GM12892 (cell line): ENCODE results near the gene TEKT5. TPM values are rescaled to one million over a fixed set of nuclear protein-coding genes. Genes with fewer than 3 reads are reported as not detected.
"Not testable (repeated sequence)": the region's sequence is repeated elsewhere in the genome, so short reads cannot be mapped to it uniquely, and the experiment has no call there.

Source experiments
- DNase-seq: peaks from one replicate; pipeline ENCODE4 v3.0.0; 2011; ENCODE audit not compliant: insufficient read length
- FAIRE-seq: peaks from 2 replicates; lab custom pipeline; 2011; peaks lifted over from hg19 to GRCh38; lab: Jason Lieb, UNC
- POLR2A ChIP-seq: IDR thresholded peaks from 2 replicates; pipeline ENCODE4 v1.6.1; 2011; ENCODE audit warnings: low read depth, low read length, control low read depth
- POLR2AphosphoS5 ChIP-seq: IDR thresholded peaks from 2 replicates; pipeline ENCODE4 v1.6.1; 2011; ENCODE audit warnings: low read depth, low read length, control low read depth
- TAF1 ChIP-seq: IDR thresholded peaks from 2 replicates; pipeline ENCODE4 v1.6.1; 2011; ENCODE audit warnings: low read depth, mild to moderate bottlenecking, control low read depth, low read length, borderline replicate concordance
- polyA plus RNA-seq: library from polyadenylated mRNA; unstranded; fragments of >200 nt; gene quantifications from one replicate; pipeline ENCODE4 v1.2.1, GENCODE V29; 2012; ENCODE audit warnings: missing spikeins, inconsistent platforms; ENCODE audit not compliant: missing spikeins

Gene TEKT5
- polyA plus RNA-seq = 1.6 TPM

GRCh38 chr16:10694830-10695229 is at the start of gene TEKT5:
Gene TEKT5, minus strand, starts transcription at chr16:10694930. Its CDS starts 57 bp downstream, at chr16:10694873.
- TF ChIP-seq POLR2AphosphoS5 (no peak), TAF1 (no peak), POLR2A (no peak)
- FAIRE-seq = no peak

GRCh38 chr16:10743610-10744369 is 49.1 kb upstream of the TEKT5 start, which contains the start of gene NUBP1:
Gene NUBP1, plus strand, starts transcription at chr16:10743842. Its CDS starts 22 bp downstream, at chr16:10743864.
- TF ChIP-seq POLR2AphosphoS5 (peak; percentile 90), POLR2A (peak; percentile 92; the same call in 1 of the 2 replicates), TAF1 (peak; percentile 60)
- peak; percentile 95 for FAIRE-seq
- DNase-seq = peak; percentile 86

More at GRCh38 chr16:10694830-10695229, at the start of gene TEKT5:
- DNase-seq = no peak

- DNase-seq (no peak), FAIRE-seq (no peak)
- TF ChIP-seq TAF1 (no peak), POLR2A (no peak), POLR2AphosphoS5 (no peak)
Observed at GRCh38 chr16:10743227-10743609, 48.5 kb upstream of the TEKT5 start.

DNA sequence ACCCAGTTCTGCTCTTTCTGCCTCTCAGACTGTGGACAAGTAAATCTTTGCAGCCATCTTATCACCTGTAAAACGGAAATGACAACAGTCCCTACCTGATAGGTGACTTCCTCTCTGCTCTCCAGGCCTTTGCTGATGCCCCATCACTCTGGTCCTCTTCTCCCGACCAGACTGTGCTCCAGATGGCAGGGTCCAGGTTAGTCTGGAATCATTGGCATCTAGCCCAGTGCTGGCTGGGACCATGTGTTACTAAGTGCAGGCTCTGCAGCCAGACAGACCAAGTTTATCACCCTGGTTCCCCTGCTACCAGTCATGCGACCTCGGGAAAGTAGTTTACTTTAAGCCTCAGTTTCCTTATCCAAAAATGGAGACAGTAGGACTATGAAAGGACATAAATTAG is 47.1 kb upstream of the TEKT5 start:
- TF ChIP-seq TAF1 (no peak), POLR2AphosphoS5 (no peak), POLR2A (no peak)
- no peak for FAIRE-seq
- no peak for DNase-seq

DNA sequence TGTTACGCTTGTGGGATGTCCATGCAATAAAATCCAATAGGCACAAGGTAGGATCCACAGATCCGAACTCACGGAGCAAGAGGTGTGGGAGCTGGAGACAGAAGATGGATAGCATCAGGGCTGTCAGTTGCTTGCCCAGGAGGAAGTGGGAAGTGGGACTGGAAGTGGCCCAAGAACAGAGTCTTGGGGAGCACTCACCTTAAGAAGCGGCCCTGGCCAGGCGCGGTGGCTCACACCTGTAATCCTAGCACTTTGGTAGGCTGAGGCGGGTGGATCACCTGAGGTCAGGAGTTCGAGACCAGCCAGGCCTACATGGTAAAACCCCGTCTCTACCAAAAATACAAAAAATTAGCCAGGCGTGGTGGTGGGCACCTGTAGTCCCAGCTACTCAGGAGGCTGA is 46.5 kb upstream of the TEKT5 start:
- FAIRE-seq, DNase-seq: not testable (repeated sequence)

DNA sequence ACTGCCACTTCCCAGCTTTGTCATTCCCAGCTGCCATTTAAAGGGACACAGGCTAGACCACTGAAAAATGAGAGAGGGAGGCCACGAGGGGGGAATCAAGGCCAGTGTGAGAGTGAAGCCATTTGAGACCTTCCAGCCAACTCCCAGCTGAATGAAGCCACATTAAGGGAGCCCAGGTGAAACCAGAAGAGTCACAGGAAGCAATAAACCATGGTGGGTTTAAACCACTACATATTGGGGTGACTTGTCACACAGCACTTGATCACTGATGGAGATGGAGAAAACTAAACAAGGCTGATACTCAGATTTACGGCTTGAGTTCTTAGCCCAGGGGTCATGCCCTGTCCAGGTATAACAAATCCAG is 46.1 kb upstream of the TEKT5 start:
- no peak for TF ChIP-seq POLR2AphosphoS5
- TF ChIP-seq TAF1 = no peak
- TF ChIP-seq POLR2A = no peak
- DNase-seq = no peak
- FAIRE-seq = no peak

GRCh38 chr16:10740000-10740844 is 45.5 kb upstream of the TEKT5 start:
- DNase-seq = no peak
- peak; percentile 17 for FAIRE-seq
- TF ChIP-seq POLR2AphosphoS5 = no peak
- no peak for TF ChIP-seq POLR2A
- no peak for TF ChIP-seq TAF1

- FAIRE-seq (peak; percentile 84), DNase-seq (peak; percentile 47)
- TF ChIP-seq POLR2AphosphoS5 (no peak; the same call in 1 of the 2 replicates), POLR2A (peak; percentile 67)
Observed at GRCh38 chr16:10738231-10739077, 43.7 kb upstream of the TEKT5 start.

GRCh38 chr16:10737068-10737625 is 42.4 kb upstream of the TEKT5 start:
- FAIRE-seq (peak; percentile 60), DNase-seq (no peak)
- TF ChIP-seq TAF1 = no peak
- no peak for TF ChIP-seq POLR2AphosphoS5
- no peak for TF ChIP-seq POLR2A

- TF ChIP-seq POLR2A (no peak), POLR2AphosphoS5 (no peak), TAF1 (no peak)
- DNase-seq (no peak), FAIRE-seq (no peak)
Observed at GRCh38 chr16:10731790-10732189, 37.1 kb upstream of the TEKT5 start.
